Stimulated activated CD8-positive, alpha-beta memory T cell treated with anti-CD3 and anti-CD28 coated beads, Interleukin-4, amount 100 ng/mL, for 1 hour (primary cell): Measurements from ENCODE around the gene ALDH16A1.
A peak's percentile ranks its signal among the peaks of the same experiment; 100 is the strongest.

Source experiments
- DNase-seq, 2 donors: peaks; one replicate each; pipeline ENCODE4 v3.0.0-alpha.2; 2020; ENCODE audit warnings: low read depth in 2 of 2, low spot score in 1 of 2

ALDH16A1 gene

DNA sequence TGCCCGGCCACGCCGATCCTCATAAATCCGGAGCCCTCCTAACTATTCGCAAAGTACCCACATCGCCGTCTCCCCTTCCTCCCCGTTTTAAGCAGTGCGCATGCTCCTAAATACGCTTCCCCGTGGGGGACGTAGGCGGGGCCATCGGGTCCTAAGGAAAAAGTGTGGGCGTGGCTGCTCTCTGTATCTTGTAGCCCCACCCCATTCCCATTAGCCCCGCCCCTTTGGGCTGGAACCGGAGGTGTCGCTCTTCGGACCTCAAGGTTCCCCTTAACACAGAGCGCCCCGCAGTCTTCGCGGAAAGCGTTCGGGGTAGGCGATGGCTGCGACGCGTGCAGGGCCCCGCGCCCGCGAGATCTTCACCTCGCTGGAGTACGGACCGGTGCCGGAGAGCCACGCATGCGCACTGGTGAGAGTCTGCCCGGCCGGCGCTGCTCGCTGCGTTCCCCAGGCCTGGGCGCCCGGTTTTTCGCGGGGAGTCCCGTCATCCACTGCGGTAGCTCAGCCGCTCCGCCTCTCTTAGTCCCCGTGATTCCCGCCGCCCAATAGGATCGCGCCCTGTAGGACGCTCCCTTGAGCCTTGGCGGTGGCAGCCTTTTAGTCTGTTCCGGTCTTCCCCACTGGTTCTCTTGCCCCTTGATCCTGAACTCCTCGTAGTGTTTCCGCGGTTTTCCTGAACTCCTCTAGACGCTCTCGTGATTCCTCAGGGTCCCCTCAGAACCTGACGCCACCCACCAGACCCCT is at the start of gene ALDH16A1:
TSS of gene ALDH16A1 (plus strand) at position 213 of the 744 bp plus-strand sequence. CDS start at position 320, 107 bp downstream.
- DNase-seq: peak; percentile 93 to 96

DNA sequence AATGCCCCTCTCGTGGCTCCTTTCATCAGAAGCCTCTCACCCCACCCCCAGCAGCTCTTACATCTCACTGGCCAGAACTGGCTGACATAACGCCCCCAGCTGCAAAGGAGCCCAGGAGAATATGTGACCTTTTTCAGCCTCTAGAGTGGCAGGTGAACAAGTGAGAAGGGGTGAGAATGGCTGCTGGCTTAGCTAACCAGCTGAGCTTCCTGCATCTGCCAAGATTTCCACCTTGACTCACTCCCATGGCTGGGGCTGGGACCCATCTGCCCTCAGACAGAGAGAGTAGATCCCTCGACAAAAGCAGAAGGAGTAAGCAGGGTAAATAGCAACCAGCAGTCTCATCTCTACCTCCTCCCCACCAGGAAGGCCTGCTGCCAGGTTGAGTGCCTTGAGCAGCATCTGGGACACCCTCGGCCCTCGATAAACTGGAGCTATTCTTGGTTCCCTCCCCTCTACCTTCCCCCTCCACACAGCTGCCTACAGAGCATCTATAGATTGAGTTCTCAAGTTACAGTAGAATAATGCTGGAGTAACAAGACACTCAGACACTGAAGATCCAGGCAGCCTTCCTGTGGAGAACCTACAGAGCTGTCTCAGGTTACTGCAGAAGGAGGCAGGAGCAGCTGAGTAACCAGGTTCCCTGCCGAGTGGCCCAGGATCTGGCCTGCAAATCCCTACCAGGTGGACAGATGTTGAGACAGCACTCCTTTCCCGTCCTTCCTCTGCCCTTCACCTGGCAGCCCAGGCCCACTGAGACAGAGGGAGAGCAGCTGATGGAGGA is 49.4 kb upstream of the ALDH16A1 start:
- no peak for DNase-seq

DNA sequence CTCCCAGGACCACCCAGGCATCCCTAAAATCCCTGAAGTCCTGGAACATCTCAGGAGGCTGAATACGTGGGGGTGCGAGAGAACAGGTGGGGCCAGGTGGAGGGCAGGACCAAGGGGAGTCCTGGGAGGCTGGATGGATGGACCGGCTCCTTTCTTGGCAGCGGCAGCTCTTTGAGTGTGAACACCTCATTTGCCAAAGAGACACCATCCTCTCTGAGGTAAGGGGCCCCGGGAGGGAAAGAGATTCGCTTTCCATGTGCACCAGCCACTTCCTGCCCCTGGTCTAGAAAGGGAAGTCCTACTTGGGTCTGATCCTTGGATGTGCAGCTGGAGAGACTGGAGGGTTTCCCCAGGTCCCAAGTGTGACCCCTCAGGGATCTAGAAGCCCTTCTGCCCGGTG is 45.9 kb upstream of the ALDH16A1 start:
- no peak for DNase-seq

DNA sequence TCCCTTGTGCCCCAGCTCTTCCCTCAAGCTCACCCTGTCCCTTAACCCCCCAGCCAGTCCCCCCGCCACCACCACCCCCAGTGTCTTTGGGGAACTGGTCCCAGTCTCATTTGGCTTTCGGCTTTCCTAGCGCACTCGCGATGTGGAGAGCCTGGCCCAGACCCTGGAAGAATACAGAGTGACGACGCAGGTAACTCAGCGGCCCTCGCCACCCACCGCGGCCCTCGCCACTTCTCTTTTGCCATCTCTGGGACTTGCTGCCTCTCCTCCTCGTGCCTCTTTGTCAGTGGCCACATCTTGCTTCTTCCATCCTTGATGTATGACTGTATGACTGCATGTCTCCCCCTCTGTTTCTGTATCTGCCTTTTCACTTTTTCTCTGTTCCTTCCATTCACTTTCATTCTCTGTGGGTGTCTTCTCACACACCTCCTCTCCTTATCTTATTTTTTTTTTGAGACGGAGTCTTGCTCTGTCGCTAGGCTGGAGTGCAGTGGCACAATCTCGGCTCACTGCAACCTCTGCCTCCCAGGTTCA is 45.5 kb upstream of the ALDH16A1 start:
- DNase-seq: no peak

DNA sequence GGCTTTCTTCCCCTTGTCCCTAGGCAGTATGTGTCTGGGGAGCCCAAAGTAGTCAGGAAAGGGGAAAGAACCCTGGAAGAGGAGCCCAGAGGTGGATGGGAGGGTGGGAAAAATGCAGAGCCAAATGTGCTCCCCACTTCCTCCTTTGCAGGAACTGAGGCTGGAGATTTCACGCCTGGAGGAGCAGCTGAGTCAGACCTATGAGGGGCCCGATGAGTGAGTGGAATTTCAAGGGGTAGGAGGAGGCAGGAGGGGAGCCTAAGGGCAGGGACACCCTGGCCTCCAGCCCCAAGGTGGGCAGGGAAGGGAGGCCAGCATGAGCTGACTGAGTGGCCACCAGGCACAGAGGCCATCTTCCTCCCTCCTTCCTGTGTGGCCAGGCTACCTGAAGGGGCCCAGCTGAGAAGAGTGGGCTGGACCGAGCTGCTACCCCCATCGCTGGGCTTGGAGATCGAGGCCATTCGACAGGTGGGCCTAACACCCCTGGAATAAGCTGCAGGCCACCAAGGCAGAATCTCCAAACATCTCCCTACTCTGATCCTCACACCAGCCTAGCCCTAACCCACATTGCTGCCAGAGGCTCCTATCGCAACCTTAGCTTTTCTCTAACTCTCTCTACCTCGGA is 44.1 kb upstream of the ALDH16A1 start:
- DNase-seq: no peak

DNA sequence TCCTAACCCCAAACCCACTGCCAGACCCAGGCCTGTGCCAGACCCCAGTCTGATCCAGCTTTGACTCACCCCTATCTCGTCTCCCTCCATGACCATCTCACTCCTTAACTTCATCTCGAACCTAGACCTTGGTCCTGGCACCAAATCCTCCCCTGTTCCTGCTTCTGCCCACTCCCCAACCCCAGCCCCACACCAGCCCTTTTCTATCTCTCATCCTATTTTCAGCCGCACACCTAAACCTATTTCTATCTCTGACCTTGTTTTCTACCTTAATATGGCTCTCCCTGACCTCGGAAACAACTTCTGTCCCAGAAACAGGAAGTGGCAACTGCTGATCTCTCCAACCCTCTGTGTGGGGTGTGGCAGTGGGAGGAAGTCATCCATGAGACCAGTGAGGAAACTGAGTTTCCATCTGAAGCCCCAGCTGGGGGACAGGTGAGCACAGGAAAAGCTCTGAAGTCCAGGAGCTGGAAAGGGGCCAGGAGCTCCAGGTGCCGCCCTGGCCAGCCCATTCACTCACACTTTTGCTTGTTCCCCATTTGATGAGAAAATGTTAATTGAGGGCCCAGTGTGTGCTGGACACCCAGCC is 43.5 kb upstream of the ALDH16A1 start:
- DNase-seq: no peak

DNA sequence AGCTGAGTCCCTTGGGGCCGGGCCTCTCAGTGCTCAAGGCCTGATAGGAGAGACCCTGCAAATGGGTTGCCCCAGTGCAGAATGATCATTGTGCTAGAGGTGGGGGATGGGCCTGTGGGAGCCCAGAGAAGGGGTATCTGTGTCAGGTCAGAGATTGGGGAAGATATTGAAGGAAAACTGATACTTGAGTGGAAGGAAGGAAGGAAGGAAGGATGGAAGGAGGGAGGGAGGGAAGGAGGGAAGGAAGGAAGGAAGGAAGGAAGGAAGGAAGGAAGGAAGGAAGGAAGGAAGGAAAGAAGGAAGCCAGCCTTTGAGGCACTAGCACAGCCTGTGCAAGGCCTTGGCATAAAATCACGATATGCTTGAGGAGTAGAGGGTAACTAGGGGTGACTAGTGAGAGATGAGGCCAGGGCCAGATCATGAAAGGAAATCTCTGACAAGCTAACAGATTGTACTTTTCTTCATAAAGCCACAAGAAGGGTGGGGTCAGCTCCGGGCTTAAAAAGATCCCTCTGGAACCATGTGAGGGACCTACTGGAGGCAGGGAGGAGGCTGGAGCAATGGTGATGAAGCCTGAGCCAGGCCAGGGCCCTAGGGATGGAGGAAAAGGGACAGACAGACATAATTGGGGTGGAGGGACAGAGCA is 41.2 kb upstream of the ALDH16A1 start:
- DNase-seq: no peak

DNA sequence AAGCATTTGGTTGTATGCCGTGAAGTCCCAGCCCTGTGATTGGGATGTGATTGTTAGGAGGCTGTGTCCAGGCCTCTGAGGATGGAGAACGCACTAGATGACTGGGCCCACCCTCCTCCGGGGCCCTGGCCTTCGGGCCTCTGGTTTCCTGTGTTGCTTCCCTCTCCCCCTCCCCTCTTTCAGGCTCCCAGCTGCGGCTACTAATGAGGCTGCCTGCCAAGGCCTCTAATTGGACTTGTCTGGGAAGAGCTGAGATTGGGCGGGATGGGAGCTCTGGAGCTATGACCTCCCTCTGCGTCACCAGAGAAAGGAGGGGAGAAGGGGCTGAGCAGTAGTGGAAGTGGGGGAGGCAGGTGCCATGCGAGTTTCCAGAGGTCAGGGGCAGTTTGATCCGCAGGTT is 39.7 kb upstream of the ALDH16A1 start:
- no peak for DNase-seq

DNA sequence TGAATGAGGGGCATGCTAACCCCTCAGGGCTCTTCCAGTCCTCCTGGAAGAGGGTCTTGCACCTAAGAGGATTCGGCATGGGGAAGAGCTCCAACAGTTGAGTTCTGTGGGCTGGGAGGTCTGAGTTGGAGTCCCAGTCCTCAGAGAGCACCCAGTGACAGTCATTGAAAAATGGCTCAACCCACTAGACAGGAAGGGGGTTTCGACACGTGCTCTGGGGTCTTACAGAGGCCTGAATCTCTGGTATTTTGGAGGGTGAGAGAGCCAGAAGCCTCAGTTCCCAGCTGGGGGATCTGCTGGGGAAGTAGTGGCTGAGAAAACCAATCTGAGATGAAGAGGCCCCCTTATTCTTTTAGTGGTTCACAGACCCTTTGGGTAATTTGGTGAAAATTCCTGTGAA is 38.8 kb upstream of the ALDH16A1 start:
- no peak for DNase-seq

DNA sequence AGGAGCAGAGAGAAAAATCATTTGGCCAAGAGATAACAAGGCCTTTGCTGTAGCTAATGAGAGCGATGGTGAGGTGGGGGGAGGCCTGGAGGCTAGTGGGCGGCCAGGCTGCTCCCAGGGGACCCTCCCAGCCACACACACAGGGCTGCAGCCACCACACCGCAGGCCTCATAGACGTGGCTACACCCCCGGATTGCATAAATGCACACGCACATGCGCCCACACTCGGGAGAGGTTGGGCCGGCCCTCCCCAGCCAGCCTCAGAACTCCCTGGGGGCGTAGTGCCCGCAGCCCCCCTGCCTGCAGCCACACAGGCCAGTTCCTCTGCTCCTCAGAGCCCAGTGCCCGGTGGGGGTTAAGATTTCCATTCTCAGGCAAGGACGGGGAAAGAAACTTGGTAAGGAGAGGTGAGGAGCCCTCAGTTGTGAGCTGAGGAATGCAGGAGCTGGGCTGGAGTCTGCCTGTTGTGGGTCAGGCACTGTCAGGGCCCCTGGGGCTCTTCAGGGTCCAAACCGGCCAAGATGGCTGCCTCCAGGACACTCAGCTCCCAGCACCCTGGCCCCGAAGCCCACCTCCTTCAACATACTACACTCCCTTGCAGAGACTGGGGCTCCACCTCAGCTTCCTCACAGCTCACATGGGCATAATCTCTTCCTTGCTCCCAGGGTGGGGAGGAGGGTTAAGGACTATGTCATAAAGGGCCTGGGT is 37.8 kb upstream of the ALDH16A1 start:
- DNase-seq: no peak

DNA sequence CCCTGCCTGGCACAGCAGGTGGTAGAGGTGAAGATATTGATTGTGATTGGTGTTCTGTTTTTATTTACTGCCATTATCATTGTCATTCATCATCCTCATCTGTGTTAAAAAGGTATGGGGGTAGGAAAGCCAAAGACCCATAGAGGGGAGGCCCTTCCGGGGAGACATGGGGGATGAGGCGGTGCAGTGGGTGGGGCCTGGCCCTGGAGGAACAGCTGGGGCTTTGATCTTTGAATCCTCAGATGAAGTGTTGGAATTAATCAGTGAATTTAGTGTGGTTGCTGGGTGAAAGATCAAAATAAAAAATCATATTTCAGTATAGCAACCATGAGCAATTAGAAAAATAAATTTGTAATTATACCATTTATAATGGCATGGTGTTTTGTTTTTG is 37.2 kb upstream of the ALDH16A1 start:
- DNase-seq: no peak

DNA sequence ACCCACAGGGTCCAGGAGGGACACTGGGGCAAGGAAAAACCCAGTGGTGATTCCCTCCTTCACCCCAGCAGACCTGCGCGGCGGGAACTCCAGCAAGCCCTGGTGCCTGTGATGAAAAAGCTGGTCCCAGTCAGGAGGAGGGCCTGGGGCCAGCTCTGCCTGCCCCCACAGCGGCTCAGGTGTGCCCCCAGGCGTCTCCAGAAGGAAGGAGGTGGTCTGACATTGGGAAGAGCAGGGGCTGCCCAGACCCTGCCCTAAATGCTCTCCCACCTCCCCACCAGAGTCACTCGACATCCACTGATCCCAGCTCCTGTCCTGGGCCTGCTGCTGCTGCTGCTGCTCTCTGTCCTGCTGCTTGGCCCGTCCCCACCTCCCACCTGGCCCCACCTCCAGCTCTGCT is 35.9 kb upstream of the ALDH16A1 start:
- no peak for DNase-seq

DNA sequence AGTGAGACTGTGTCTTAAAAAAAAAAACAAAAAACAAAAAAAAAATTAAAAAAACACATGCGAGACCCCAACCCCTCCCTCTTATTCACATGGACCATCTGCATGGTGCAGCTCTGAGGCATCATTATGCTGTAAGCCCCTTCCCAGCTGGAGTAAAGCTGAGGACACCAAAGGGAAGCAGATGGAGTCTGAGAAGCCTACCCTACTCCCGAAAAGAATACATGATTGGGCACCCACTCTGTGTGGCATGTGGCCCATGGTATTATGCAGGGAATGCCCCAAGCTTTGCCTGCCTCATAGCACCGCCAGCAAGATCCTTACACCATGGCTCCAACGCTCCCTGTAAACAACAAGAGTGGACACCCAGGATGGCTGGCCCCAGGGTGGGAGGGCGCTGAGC is 34.5 kb upstream of the ALDH16A1 start:
- no peak for DNase-seq

DNA sequence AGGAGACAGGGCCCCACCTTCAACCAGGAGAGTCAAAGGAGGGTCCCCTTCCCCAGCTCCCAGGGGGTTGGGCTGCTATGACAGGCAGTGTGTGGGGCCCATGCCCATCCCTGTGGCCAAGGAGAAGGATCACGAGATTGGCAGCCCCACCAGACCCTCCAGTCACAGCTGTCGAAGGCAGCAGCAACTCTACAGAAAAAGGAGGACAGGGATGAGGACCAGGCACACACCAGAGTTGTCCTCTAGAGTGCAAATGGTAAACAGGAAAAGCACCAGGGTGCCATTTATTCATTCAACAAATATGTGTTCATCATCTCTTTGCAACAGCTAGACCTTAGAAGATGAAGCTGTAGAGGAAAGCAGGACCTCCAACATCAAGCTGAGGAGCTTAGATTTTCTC is 33.9 kb upstream of the ALDH16A1 start:
- DNase-seq: no peak

DNA sequence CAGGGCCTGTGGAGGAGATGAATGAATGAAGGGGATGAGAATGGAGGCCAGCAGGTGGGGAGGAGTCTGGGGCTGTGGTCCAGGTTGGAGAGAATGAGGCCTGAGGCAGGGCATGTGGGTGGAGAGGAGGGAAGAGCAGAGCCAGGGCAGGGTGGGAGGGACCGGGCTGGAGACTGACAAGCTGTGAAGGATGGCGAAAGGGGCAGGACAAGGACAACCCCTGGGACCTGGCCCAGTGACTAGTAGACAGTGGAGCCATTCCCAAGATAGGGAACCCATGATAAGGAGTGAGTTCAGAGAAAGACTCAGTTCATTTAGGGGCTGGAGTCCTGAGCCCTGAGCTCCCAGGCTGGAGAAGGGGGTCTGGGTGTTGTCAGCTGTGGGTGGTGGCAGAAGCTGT is 32.8 kb upstream of the ALDH16A1 start:
- DNase-seq: no peak

DNA sequence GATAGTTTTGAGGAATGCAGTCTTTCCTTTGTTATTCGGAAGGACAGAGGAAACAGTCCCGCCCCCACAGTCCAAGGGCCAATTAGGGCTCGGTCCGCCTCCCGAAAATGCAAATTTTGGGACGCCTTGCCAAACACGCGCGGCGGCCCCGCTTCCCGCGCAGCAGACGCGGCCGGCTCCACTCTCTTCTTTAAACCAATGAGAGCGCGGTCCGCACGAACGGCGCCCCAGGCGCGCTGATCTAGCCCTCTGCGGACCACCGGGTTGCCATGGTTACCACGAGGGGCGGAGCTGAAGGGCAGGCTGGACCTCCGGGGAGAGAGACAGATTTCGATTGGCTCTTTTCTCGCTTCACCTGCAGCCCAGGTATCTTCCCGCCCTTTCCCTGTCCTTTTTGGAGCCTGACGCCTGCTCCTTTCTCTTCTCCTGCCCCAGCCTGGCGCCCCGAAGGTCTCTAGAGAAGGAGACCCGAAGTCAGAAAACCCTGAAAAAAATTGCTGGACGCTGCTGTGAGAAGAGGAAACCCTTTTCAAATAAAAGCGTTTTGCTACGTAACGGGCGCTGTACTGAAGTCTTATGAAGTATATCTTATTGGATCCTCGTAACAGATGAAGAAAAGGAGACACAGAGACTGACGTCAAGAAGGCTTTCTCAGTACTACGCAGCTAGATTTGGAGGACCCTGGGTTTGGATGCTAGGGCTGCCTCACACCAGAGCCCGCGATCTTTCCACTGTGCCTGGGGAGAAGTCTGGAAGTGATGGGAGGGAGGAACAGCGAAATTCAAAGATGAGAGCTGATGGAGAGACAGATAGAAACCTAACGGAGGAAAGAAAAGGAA is 31.8 kb upstream of the ALDH16A1 start:
- DNase-seq: no peak

DNA sequence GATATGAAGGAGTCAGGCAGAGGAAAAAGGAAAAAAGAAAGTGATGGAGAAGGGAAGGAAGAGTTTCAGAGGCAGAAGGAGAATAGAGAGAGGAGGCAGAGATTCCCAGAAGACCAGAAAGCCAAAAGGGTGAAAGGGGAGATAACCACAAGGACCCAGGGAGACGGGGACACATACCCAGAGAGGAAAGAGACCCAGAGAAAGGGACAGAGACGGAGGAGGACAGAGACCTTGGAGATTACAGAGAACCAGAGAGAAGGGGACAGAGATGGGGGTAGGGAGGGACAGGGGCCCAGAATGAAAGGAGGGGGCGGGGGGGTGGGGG is 31.2 kb upstream of the ALDH16A1 start:
- DNase-seq: no peak

DNA sequence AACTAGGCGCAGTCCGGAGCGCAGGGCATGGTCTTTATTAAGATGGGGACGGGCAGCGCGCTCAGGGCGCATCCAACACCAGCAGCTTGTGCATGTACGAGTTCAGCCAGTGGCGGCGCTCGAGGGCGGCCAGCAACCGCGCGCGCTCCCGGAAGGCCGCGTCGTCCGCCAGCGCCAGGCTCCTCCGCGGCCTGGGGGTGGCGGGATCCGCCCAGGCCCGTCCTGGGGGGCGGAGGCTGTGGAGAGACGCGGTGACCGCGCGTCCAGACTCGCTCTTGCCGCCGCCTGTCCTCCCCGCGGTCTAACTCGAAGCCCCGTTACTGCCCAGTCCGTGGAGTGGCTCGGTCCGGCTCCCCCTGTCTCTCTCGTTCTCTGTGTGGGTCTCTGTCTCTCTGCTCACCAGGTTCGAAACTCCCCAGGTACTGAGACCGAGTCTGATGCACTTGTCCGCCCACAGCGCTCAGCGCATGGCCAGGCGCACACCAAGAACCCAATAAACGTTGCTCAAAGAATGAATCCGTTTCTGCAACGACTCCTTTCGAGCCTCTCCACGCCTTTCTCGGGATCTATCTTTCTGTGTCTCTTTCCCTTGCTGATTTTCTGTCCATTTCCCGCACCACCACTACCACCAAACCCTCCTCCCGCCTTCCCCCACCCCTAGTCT is 30.5 kb upstream of the ALDH16A1 start:
- DNase-seq: no peak
